Liver (tissue), 9 donors: Measurements from ENCODE around the gene PLCB4. TPM values are rescaled to one million over a fixed set of nuclear protein-coding genes. Genes with fewer than 3 reads are reported as not detected.

Experiments
- DNase-seq: peaks from one replicate; pipeline ENCODE4 v3.0.0-alpha.2; 2017; ENCODE audit warnings: low spot score
- H3K27ac ChIP-seq, 2 donors: one replicate each; pipeline ENCODE4 v1.7.0; 2013; ENCODE audit warnings: inconsistent platforms in 2 of 2, low read length in 2 of 2, control low read depth in 1 of 2, low read depth in 1 of 2, mild to moderate bottlenecking in 1 of 2
- H3K27me3 ChIP-seq, 4 donors: one replicate each; pipeline versions ENCODE4 v1.6.1 to v1.7.0; 2013; ENCODE audit warnings: low read length in 3 of 4, inconsistent platforms in 1 of 4, mild to moderate bottlenecking in 1 of 4, moderate library complexity in 1 of 4; ENCODE audit not compliant: control insufficient read depth in 4 of 4, insufficient read depth in 4 of 4
- H3K36me3 ChIP-seq, 4 donors: one replicate each; pipeline versions ENCODE4 v1.6.1 to v1.7.0; 2013; ENCODE audit warnings: low read length in 3 of 4, mild to moderate bottlenecking in 3 of 4, low read depth in 1 of 4, moderate library complexity in 1 of 4; ENCODE audit not compliant: control insufficient read depth in 4 of 4, insufficient read depth in 3 of 4
- H3K4me1 ChIP-seq, 4 donors: one replicate each; pipeline versions ENCODE4 v1.6.1 to v1.7.0; 2013; ENCODE audit warnings: low read length in 3 of 4, mild to moderate bottlenecking in 3 of 4, moderate library complexity in 1 of 4; ENCODE audit not compliant: control insufficient read depth in 4 of 4, insufficient read depth in 4 of 4
- H3K4me3 ChIP-seq, 3 donors: one replicate each; pipeline versions ENCODE4 v1.6.1 to v1.7.0; 2013; ENCODE audit warnings: low read length in 3 of 3, control low read depth in 1 of 3, low read depth in 1 of 3, mild to moderate bottlenecking in 1 of 3
- H3K9ac ChIP-seq, 2 donors: one replicate each; pipeline ENCODE4 v1.7.0; 2013; ENCODE audit warnings: low read length in 2 of 2, mild to moderate bottlenecking in 2 of 2, moderate library complexity in 2 of 2, control low read depth in 1 of 2, low read depth in 1 of 2
- H3K9me3 ChIP-seq, 4 donors: one replicate each; pipeline versions ENCODE4 v1.6.1 to v1.7.0; 2013; ENCODE audit warnings: low read length in 3 of 4; ENCODE audit not compliant: control insufficient read depth in 4 of 4
- ATF3 ChIP-seq: IDR thresholded peaks from 2 replicates; pipeline ENCODE4 v1.6.1; 2016; ENCODE audit warnings: antibody characterized with exemption
- CTCF ChIP-seq: fragments of 150-350 bp; IDR thresholded peaks from 2 replicates; pipeline ENCODE4 v1.5.1; 2017; ENCODE audit warnings: improper control_type of control experiment, low read depth, low read length; ENCODE audit not compliant: missing input control
- EGR1 ChIP-seq, 2 donors: IDR thresholded peaks; 2 replicates each; pipeline ENCODE4 v1.6.1; 2016 to 2018; ENCODE audit warnings: antibody characterized with exemption in 2 of 2, low read depth in 2 of 2
- FOXA1 ChIP-seq: IDR thresholded peaks from 2 replicates; pipeline ENCODE4 v1.6.1; 2016; ENCODE audit warnings: antibody characterized with exemption
- FOXA2 ChIP-seq: IDR thresholded peaks from 2 replicates; pipeline ENCODE4 v1.6.1; 2016; ENCODE audit warnings: antibody characterized with exemption
- GABPA ChIP-seq, 2 donors: IDR thresholded peaks in 1 of 2; conservative IDR thresholded peaks in 1 of 2; 2 replicates each; pipeline ENCODE4 v1.6.1; 2016; ENCODE audit warnings: antibody characterized with exemption in 2 of 2, mild to moderate bottlenecking in 1 of 2, moderate library complexity in 1 of 2
- HNF4A ChIP-seq, 2 donors: conservative IDR thresholded peaks; 2 replicates each; pipeline ENCODE4 v1.6.1; 2016; ENCODE audit warnings: antibody characterized with exemption in 2 of 2, mild to moderate bottlenecking in 2 of 2
- HNF4G ChIP-seq: IDR thresholded peaks from 2 replicates; pipeline ENCODE4 v1.6.1; 2016; ENCODE audit warnings: antibody characterized with exemption
- JUND ChIP-seq, 2 donors: IDR thresholded peaks; 2 replicates each; pipeline ENCODE4 v1.6.1; 2016; ENCODE audit warnings: antibody characterized with exemption in 2 of 2
- MAX ChIP-seq: IDR thresholded peaks from 2 replicates; pipeline ENCODE4 v1.6.1; 2016; ENCODE audit warnings: antibody characterized with exemption
- NR2F2 ChIP-seq: IDR thresholded peaks from 2 replicates; pipeline ENCODE4 v1.6.1; 2016; ENCODE audit warnings: antibody characterized with exemption
- RAD21 ChIP-seq, 2 donors: IDR thresholded peaks; 2 replicates each; pipeline ENCODE4 v1.6.1; 2016; ENCODE audit warnings: antibody characterized with exemption in 2 of 2, mild to moderate bottlenecking in 2 of 2
- REST ChIP-seq: IDR thresholded peaks from 2 replicates; pipeline ENCODE4 v1.6.1; 2016; ENCODE audit warnings: antibody characterized with exemption, mild to moderate bottlenecking
- RXRA ChIP-seq, 2 donors: IDR thresholded peaks; 2 replicates each; pipeline ENCODE4 v1.6.1; 2017 to 2018; ENCODE audit warnings: antibody characterized with exemption in 2 of 2, mild to moderate bottlenecking in 1 of 2
- SP1 ChIP-seq: IDR thresholded peaks from 2 replicates; pipeline ENCODE4 v1.6.1; 2018; ENCODE audit warnings: antibody characterized with exemption, mild to moderate bottlenecking
- TAF1 ChIP-seq: conservative IDR thresholded peaks from 2 replicates; pipeline ENCODE4 v1.6.1; 2016; ENCODE audit warnings: antibody characterized with exemption, mild to moderate bottlenecking
- YY1 ChIP-seq: IDR thresholded peaks from 2 replicates; pipeline ENCODE4 v1.6.1; 2016; ENCODE audit warnings: antibody characterized with exemption, mild to moderate bottlenecking
- ZBTB33 ChIP-seq: IDR thresholded peaks from 2 replicates; pipeline ENCODE4 v1.6.1; 2016; ENCODE audit warnings: antibody characterized with exemption
- WGBS: extraction: QIAGEN DNeasy Blood & Tissue Kit; methylation state at CpG from one replicate; pipeline ENCODE4 v1.1.7; 2013; 5-methylcytosine and 5-hydroxymethylcytosine counted together
- polyA plus RNA-seq, 2 donors: library from polyadenylated mRNA; stranded (reverse) in 1 of 2; unstranded in 1 of 2; fragments of 200-250 nt in 1 of 2; fragments of >200 nt in 1 of 2; fragmentation: Nextera tagmentation in 1 of 2; extraction: Ambion mirVana in 1 of 2; gene quantifications; one replicate each; pipeline versions ENCODE4 v1.2.1 to v1.2.3, GENCODE V29; 2013 to 2015
- total RNA-seq, 2 donors: library from RNA; depleted of rRNA; stranded (reverse); fragments of >200 nt; gene quantifications; one replicate each; pipeline ENCODE4 v1.2.3, GENCODE V29; 2014
- donor health status: healthy.
- donor health status: healthy.
- donor health status: healthy.
- donor health status: healthy.
- donor health status: healthy.

The PLCB4 gene
- total and polyA plus RNA-seq, 4 donors = 0.14 to 0.67 (median 0.30) TPM

- Histone ChIP-seq H3K4me3 (no peak overlapping the region), H3K9me3 (no peaks in the 10 kb centered on the region), H3K4me1 (no peaks in the 10 kb centered on the region), H3K27me3 (peaks cover 0 to 3% (median 0%) of the 10 kb centered on the region in 4 donors), H3K36me3 (no peaks in the 10 kb centered on the region), H3K9ac (no peak overlapping the region), H3K27ac (no peak overlapping the region)
- TF ChIP-seq YY1 = no peak
- TF ChIP-seq MAX = no peak
- no peak for TF ChIP-seq JUND (IDR thresholded peaks at IDR 0.05)
- no peak for TF ChIP-seq FOXA2
- TF ChIP-seq GABPA (IDR thresholded peaks at IDR 0.05 in 1 of 2, conservative IDR thresholded peaks at IDR 0.05 in 1 of 2) = no peak
- no peak for TF ChIP-seq NR2F2
- no peak for TF ChIP-seq CTCF
- TF ChIP-seq RXRA (IDR thresholded peaks at IDR 0.05) = no peak
- no peak for TF ChIP-seq HNF4G
- TF ChIP-seq REST = no peak
- no peak for TF ChIP-seq SP1
- no peak for TF ChIP-seq TAF1
- TF ChIP-seq HNF4A (conservative IDR thresholded peaks at IDR 0.05) = no peak
- no peak for TF ChIP-seq ZBTB33
- no peak for TF ChIP-seq FOXA1
- no peak for TF ChIP-seq RAD21 (IDR thresholded peaks at IDR 0.05)
- no peak for TF ChIP-seq EGR1 (IDR thresholded peaks at IDR 0.05; ENCODE audit: low read depth in 2 of 2)
- no peak for TF ChIP-seq ATF3
- WGBS = 64% methylated on average over 4 of the region's 4 CpGs
- DNase-seq = no peak
These were observed 92.4 kb downstream of the PLCB4 start for GRCh38 chr20:9161311-9161710.

GRCh38 chr20:9163251-9163650 is 94.4 kb downstream of the PLCB4 start:
- no peak overlapping the region for H3K9ac ChIP-seq
- no peaks in the 10 kb centered on the region for H3K9me3 ChIP-seq
- no peak overlapping the region for H3K27ac ChIP-seq
- no peaks in the 10 kb centered on the region for H3K4me1 ChIP-seq
- no peak for TF ChIP-seq YY1
- no peak for TF ChIP-seq MAX
- TF ChIP-seq RAD21 (IDR thresholded peaks at IDR 0.05) = no peak
- TF ChIP-seq TAF1 = no peak
- TF ChIP-seq CTCF = no peak
- TF ChIP-seq GABPA (IDR thresholded peaks at IDR 0.05 in 1 of 2, conservative IDR thresholded peaks at IDR 0.05 in 1 of 2) = no peak
- no peak for TF ChIP-seq FOXA1
- TF ChIP-seq HNF4G = no peak
- TF ChIP-seq REST = no peak
- no peak for TF ChIP-seq HNF4A (conservative IDR thresholded peaks at IDR 0.05)
- TF ChIP-seq NR2F2 = no peak
- WGBS = 71% methylated on average over 3 of the region's 3 CpGs
- no peaks in the 10 kb centered on the region for H3K36me3 ChIP-seq
- H3K27me3 ChIP-seq = peaks cover 0 to 3% (median 0%) of the 10 kb centered on the region in 4 donors
- no peak overlapping the region for H3K4me3 ChIP-seq
- DNase-seq = no peak
